GM12875 (cell line): Measurements from ENCODE around the gene PARD6B.
"Not testable (repeated sequence)": the region's sequence is repeated elsewhere in the genome, so short reads cannot be mapped to it uniquely, and the experiment has no call there.

Experiments used
- H3K4me3 ChIP-seq: one replicate; pipeline ENCODE4 v1.5.1; 2011; ENCODE audit warnings: low read depth, low read length, control low read depth
- TF ChIP-seq, protein P1 (sequence below): IDR thresholded peaks from 2 replicates; pipeline ENCODE4 v1.5.1; 2011; ENCODE audit warnings: low read depth, mild to moderate bottlenecking, control low read depth, inconsistent platforms, low read length, moderate library complexity, borderline replicate concordance; ENCODE audit not compliant: insufficient read depth

The PARD6B gene

GRCh38 chr20:50798650-50799049 lies 67.3 kb downstream of the PARD6B start:
- TF ChIP-seq, protein P1, sequence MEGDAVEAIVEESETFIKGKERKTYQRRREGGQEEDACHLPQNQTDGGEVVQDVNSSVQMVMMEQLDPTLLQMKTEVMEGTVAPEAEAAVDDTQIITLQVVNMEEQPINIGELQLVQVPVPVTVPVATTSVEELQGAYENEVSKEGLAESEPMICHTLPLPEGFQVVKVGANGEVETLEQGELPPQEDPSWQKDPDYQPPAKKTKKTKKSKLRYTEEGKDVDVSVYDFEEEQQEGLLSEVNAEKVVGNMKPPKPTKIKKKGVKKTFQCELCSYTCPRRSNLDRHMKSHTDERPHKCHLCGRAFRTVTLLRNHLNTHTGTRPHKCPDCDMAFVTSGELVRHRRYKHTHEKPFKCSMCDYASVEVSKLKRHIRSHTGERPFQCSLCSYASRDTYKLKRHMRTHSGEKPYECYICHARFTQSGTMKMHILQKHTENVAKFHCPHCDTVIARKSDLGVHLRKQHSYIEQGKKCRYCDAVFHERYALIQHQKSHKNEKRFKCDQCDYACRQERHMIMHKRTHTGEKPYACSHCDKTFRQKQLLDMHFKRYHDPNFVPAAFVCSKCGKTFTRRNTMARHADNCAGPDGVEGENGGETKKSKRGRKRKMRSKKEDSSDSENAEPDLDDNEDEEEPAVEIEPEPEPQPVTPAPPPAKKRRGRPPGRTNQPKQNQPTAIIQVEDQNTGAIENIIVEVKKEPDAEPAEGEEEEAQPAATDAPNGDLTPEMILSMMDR = no peak

DNA sequence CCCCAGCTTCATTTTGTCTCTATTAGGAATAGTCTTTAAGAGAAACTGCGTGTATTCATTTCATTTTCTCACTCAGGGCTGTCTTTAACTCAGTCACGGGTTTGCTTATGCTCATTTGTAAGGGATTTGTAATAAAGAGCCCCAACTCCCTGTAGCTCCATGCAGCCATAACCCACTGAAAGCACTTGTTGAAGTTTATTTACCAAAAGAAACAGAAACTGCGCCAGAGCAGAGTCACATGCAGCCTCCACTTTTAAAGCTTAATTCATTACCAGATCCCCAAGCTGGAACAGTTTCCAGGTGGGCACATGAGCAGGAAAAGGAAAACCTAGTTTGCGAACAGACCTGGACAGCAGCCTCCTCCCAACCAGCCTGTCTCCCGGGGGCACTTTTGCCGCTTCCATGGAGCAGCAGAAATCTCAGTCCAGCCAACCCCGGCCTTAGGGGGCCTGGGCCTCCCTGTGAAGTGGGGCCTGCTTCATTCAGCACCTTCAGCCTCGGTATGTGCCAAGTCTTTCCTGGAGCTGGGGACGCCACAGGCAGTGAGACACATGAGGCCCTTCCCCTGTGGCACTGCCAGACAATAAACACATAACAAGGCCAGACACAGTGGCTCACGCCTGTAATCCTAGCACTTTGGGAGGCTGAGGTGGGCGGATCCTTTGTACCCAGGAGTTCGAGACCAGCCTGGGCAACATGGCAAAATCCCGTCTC lies 68.0 kb downstream of the PARD6B start:
- TF ChIP-seq, protein P1 = no peak
- peak overlapping the region; percentile 7 for H3K4me3 ChIP-seq

More at GRCh38 chr20:50798650-50799049, 67.3 kb downstream of the PARD6B start:
- H3K4me3 ChIP-seq = peak overlapping the region; percentile 7

DNA sequence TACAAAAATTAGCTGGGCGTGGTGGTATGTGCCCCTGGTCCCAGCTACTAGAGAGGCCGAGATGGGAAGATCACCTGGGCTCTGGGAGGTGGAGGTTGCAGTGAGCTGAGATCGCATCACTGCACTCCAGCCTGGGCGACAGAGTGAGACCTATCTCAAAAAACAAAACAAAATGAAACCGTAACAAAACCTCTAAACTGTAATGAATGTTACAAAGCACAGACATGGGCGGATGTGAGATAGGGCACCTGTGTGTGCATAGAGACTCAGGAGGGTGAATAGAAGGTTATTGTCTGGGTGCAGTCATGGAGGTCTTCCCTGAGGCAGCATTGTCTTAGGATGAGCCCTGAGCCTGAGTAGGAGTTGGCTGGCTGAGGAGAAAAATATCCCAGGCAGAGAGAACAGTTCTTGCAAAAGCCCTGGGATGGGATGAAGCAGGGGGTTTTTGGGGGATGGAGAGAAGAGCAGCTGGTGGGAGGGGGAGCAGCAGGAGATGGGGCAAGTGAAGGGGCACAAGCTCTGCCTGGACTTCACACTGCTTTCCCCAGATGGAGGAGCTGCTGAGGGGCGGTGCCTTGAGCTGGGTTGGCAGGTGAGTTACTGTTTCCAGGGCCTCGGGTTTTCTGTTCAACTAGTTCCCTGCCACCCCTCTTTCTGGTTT lies 68.6 kb downstream of the PARD6B start:
- TF ChIP-seq, protein P1 = no peak
- H3K4me3 ChIP-seq = no peak overlapping the region

GRCh38 chr20:50800986-50801746 lies 69.8 kb downstream of the PARD6B start:
- not testable (repeated sequence) for H3K4me3 ChIP-seq

DNA sequence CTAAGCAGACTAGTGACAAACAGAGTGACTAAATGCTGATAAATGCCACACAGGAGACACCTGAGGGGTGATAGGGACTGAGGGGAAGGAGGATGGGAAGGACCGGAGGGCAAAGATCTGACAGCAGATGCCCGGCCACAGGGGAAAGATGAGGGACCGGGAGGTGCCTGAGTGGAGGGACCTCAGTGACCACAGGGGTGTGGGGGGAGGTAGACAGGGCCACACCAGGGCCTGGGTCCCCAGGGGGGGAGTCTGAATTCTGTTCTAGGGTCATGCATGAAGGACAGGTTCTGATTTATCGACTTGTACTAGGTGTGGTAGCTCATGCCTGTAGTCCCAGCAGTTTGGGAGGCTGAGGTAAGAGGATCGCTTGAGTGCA lies 70.4 kb downstream of the PARD6B start:
- TF ChIP-seq, protein P1 = no peak
- H3K4me3 ChIP-seq = no peak overlapping the region

DNA sequence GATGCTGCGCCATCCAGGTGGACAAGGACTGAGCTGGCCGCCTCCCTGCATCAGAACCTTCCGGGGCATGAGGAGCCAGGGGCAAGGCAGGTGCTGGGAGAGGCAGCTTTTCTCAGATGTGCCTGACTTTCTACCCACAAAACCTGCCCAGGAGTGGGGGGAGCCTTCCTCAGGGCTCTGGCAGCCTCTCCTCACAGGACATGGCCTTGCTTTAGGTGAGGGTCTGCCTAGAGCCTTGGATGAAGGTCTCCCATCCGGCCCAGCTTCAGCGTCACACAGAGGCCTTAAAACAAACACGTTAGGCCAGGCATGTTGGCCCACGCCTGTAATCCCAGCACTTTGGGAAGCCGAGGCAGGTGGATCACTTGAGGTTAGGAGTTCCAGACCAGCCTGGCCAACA lies 70.9 kb downstream of the PARD6B start:
- TF ChIP-seq, protein P1 = no peak
- no peak overlapping the region for H3K4me3 ChIP-seq

DNA sequence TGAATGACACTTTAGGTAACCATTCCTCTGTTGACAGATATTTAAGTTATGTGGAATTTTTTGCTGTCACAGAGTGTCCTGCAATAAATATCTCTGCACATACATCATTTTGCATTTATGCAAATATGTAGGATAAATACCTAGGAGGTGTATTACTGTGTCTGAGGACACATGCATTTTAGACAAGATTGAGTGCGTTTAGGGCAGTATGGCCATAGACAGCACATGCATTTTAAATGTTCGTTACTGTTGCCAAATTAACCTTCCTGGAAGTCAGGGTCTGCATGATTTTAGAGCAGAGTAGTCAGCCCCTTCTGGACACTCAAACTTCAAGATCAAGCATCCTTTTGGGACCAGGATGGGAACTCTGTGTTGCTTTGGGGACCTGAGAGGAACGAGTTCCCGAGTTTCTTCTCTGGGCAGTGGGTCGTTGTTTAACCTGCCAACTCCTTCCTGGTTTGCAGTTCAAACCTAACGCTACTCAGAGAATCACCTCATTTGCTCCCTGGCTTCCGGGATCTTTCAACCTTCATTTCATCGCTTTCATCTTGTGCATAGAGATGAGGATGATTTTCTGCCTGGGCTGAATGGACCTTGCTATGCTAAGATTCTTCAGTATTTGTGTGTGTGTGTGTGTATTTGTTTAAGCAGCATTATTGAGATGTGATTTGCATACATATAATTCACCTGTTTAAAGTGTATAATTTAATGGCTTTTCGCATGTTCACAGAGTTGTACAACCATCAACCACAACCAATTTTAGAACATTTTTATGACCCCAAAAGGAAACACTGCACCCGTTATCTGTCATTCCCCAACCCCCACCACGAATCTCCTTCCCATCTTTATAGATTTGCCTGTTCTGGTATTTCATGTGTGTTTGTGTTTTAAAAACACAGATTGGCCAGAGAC lies 73.3 kb downstream of the PARD6B start:
- TF ChIP-seq, protein P1 = no peak
- H3K4me3 ChIP-seq = no peak overlapping the region
